Endothelial cell of umbilical vein (primary cell): Measurements from ENCODE around the gene MGP. TPM values are rescaled to one million over a fixed set of nuclear protein-coding genes. Genes with fewer than 3 reads are reported as not detected.

Experiments
- BruUV-seq: library from RNA; stranded (reverse); fragments of 400-500 nt; replicated peaks from 2 replicates; lab custom pipeline; 2021; lab: Mats Ljungman, UMichigan
- CTCF ChIA-PET: fragments of 300-600, 350-600 bp; sonication (Branson Sonifier 250); formaldehyde crosslinking; loops from one replicate; lab custom pipeline; 2021; ENCODE audit warnings: antibody characterized with exemption, inconsistent platforms; lab: Charles Lee
- POLR2A ChIA-PET: fragments of 300-600, 350-600 bp; sonication (Branson Sonifier 250); formaldehyde crosslinking; loops from one replicate; lab custom pipeline; 2021; ENCODE audit warnings: antibody characterized with exemption, inconsistent platforms; lab: Charles Lee
- DNase-seq: peaks from one replicate; pipeline ENCODE4 v3.0.0-alpha.2; 2011; ENCODE audit warnings: low read depth, low spot score
- FAIRE-seq: peaks from 2 replicates; lab custom pipeline; 2011; peaks lifted over from hg19 to GRCh38; lab: Jason Lieb, UNC
- H2AFZ ChIP-seq: 2 replicates; pipeline ENCODE4 v1.6.0; 2012; ENCODE audit warnings: low read depth, low read length, control low read depth, inconsistent platforms
- H3K27ac ChIP-seq: 2 replicates; pipeline ENCODE4 v1.5.1; 2011; ENCODE audit warnings: low read depth, mild to moderate bottlenecking, control low read depth, low read length, moderate library complexity; ENCODE audit not compliant: insufficient read depth
- H3K27me3 ChIP-seq, 2 experiments: 2 replicates each; pipeline versions ENCODE4 v1.6.0 to v1.6.1; 2011; ENCODE audit warnings: low read length in 2 of 2, mixed read lengths in 1 of 2; ENCODE audit not compliant: control insufficient read depth in 2 of 2, insufficient read depth in 2 of 2
- H3K36me3 ChIP-seq, 2 experiments: 2 replicates in 1 of 2; 3 replicates in 1 of 2; pipeline ENCODE4 v1.5.1; 2011; ENCODE audit warnings: low read length in 2 of 2, mild to moderate bottlenecking in 1 of 2, moderate library complexity in 1 of 2; ENCODE audit not compliant: control insufficient read depth in 2 of 2, insufficient read depth in 2 of 2; ENCODE audit errors: extremely low read depth in 1 of 2
- H3K4me1 ChIP-seq: 3 replicates; pipeline ENCODE4 v1.5.1; 2011; ENCODE audit warnings: mild to moderate bottlenecking, low read length; ENCODE audit not compliant: control insufficient read depth, insufficient read depth; ENCODE audit errors: extremely low read depth
- H3K4me2 ChIP-seq: 2 replicates; pipeline ENCODE4 v1.6.1; 2011; ENCODE audit warnings: low read length, control low read depth, mixed read lengths; ENCODE audit not compliant: insufficient read depth
- H3K4me3 ChIP-seq, 3 experiments: fragments of 200-600 bp in 1 of 3; sonication (generic), shearing (Covaris generic) in 1 of 3; replicated peaks in 1 of 3; 2 replicates each; pipeline ENCODE4 v1.5.1; 2011 to 2016; ENCODE audit warnings: control low read depth in 3 of 3, low read length in 3 of 3, mild to moderate bottlenecking in 2 of 3, inconsistent platforms in 1 of 3, low read depth in 1 of 3, moderate library complexity in 1 of 3; ENCODE audit not compliant: insufficient read depth in 1 of 3
- H3K79me2 ChIP-seq: 2 replicates; pipeline ENCODE4 v1.6.0; 2012; ENCODE audit warnings: low read length, inconsistent platforms; ENCODE audit not compliant: control insufficient read depth, insufficient read depth
- H3K9ac ChIP-seq: replicated peaks from 2 replicates; pipeline ENCODE3; 2011; ENCODE audit warnings: low read length, control low read depth; ENCODE audit not compliant: insufficient read depth; ENCODE audit errors: extremely low read depth
- H3K9me1 ChIP-seq: replicated peaks from 3 replicates; pipeline ENCODE4 v1.6.0; 2011; ENCODE audit warnings: mild to moderate bottlenecking, low read length; ENCODE audit not compliant: control insufficient read depth, insufficient read depth; ENCODE audit errors: extremely low read depth
- H3K9me3 ChIP-seq: replicated peaks from 2 replicates; pipeline ENCODE4 v1.5.1; 2012; ENCODE audit warnings: low read length, inconsistent platforms; ENCODE audit not compliant: control insufficient read depth, insufficient read depth
- H4K20me1 ChIP-seq: replicated peaks from 2 replicates; pipeline ENCODE3; 2011; ENCODE audit warnings: mild to moderate bottlenecking, low read length; ENCODE audit not compliant: control insufficient read depth, insufficient read depth; ENCODE audit errors: extremely low read depth
- JUN ChIP-seq: IDR thresholded peaks from 2 replicates; pipeline ENCODE4 v1.6.1; 2011; ENCODE audit warnings: borderline replicate concordance, low read depth; ENCODE audit not compliant: insufficient read length, insufficient read depth
- MYC ChIP-seq: IDR thresholded peaks from one replicate; pipeline ENCODE4 v1.6.1; 2011; ENCODE audit warnings: mild to moderate bottlenecking, low read depth, low read length
- POLR2AphosphoS5 ChIP-seq: IDR thresholded peaks from 2 replicates; pipeline ENCODE4 v1.6.1; 2012; ENCODE audit warnings: low read depth, mild to moderate bottlenecking, control low read depth, low read length, moderate library complexity; ENCODE audit not compliant: insufficient read depth
- dilution Hi-C: fragments of 300-500 bp; cut with MboI; formaldehyde crosslinking; loops from one replicate; pipeline ENCODE4 v1.15.0; 2019; ENCODE audit warnings: low sequenced_read_pairs; ENCODE audit not compliant: extremely low pct_ligation_motif_present
- intact Hi-C: fragments of 100-400 bp; cut with micrococcal nuclease; formaldehyde crosslinking; loops from one replicate; pipeline ENCODE4 v1.10.0; 2022
- polyA plus RNA-seq, 4 experiments: library from polyadenylated mRNA; depleted of rRNA in 3 of 4; stranded (reverse) in 3 of 4; unstranded in 1 of 4; fragments of >200 nt; gene quantifications; 2 replicates each; pipeline versions ENCODE4 v1.2.1 to v1.2.3, GENCODE V29; 2011 to 2012; ENCODE audit warnings: missing spikeins in 1 of 4
- total RNA-seq: library from RNA; stranded (reverse); gene quantifications from 2 replicates; pipeline ENCODE4 v1.2.3, GENCODE V29; 2021

Gene MGP
- total and polyA plus RNA-seq, 2 donors (not counting 3 experiments of a cell fraction or from before 2014, with no cell fraction given), result 284 to 479 TPM

- Histone ChIP-seq H3K9me1 (no peaks in the 10 kb centered on the region), H3K79me2 (no peaks in the 10 kb centered on the region), H3K4me3 (no peak overlapping the region), H3K9ac (no peak overlapping the region), H3K9me3 (no peaks in the 10 kb centered on the region), H2AFZ (no peak overlapping the region), H4K20me1 (no peaks in the 10 kb centered on the region), H3K36me3 (no peaks in the 10 kb centered on the region), H3K4me1 (no peaks in the 10 kb centered on the region), H3K27ac (no peak overlapping the region), H3K4me2 (no peak overlapping the region), H3K27me3 (no peaks in the 10 kb centered on the region)
- dilution Hi-C loops (no loop called here), intact Hi-C loops (no loop called here)
- CTCF ChIA-PET, result interaction anchor here (1.1 kb wide), 1 partner anchor 10 kb away, joined by 5 read pairs; no protein-coding TSS in a partner anchor
- TF ChIP-seq MYC, result no peak
- DNase-seq, result no peak
- POLR2A ChIA-PET, result no interaction called here
- BruUV-seq, result no TSS peak
- no peak for FAIRE-seq
Observed at GRCh38 chr12:14868916-14869506, 16.6 kb downstream of the MGP start.

DNA sequence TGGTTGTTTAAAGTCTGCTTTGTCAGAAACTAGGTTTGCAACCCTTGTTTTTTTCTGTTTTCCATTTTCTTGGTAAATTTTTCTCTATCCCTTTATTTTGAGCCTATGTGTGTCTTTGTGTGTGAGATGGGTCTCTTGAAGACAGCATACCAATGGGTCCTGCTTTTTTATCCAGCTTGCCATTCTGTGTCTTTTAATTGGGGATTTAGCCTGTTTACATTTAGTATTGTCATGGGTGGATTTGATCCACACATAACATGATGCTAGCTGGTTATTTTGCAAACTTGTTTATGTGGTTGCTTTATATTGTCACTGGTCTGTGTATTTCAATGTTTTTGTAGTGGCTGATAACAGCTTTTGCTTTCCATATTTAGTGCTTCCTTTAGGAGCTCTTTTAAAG lies 25.2 kb downstream of the MGP start:
- Histone ChIP-seq H3K4me1 (no peaks in the 10 kb centered on the region), H3K36me3 (no peaks in the 10 kb centered on the region), H3K4me2 (no peak overlapping the region), H3K27me3 (no peaks in the 10 kb centered on the region), H3K9ac (no peak overlapping the region), H4K20me1 (no peaks in the 10 kb centered on the region), H3K79me2 (no peaks in the 10 kb centered on the region), H3K4me3 (no peak overlapping the region), H2AFZ (no peak overlapping the region), H3K9me1 (no peaks in the 10 kb centered on the region), H3K9me3 (no peaks in the 10 kb centered on the region), H3K27ac (no peak overlapping the region)
- TF ChIP-seq JUN, result no peak
- no peak for TF ChIP-seq POLR2AphosphoS5
- TF ChIP-seq MYC, result no peak
- ChIA-PET POLR2A (interaction anchor here (0.6 kb wide), 1 partner anchor 1550 kb away, joined by 3 read pairs; no protein-coding TSS in a partner anchor), CTCF (interaction anchor here (1.0 kb wide), 1 partner anchor 13 kb away, joined by 3 read pairs; no protein-coding TSS in a partner anchor)
- intact Hi-C loops (no loop called here), dilution Hi-C loops (no loop called here)
- FAIRE-seq (no peak), DNase-seq (no peak)
- BruUV-seq, result no TSS peak
